Spleen (tissue), 11 donors: ENCODE measurements around the gene CIDEC. TPM values are rescaled to one million over a fixed set of nuclear protein-coding genes. Genes with fewer than 3 reads are reported as not detected.

Experiments used
- DNase-seq: peaks from one replicate; pipeline ENCODE4 v3.0.0-alpha.2; 2020
- H3K27ac ChIP-seq, 8 donors: fragments of 200-600 bp; sonication (generic) in 7 of 8; 1 replicate in 4 of 8; 2 replicates in 4 of 8; pipeline versions ENCODE4 v1.5.0 to v1.8.0; 2016 to 2021; ENCODE audit warnings: inconsistent platforms in 4 of 8, mild to moderate bottlenecking in 4 of 8, moderate library complexity in 1 of 8
- H3K27me3 ChIP-seq, 7 donors: fragments of 200-600 bp; sonication (generic) in 6 of 7; replicated peaks in 1 of 7; 1 replicate in 4 of 7; 2 replicates in 3 of 7; pipeline versions ENCODE4 v1.5.0 to v1.8.0; 2016 to 2021; ENCODE audit warnings: inconsistent platforms in 3 of 7, mild to moderate bottlenecking in 1 of 7
- H3K36me3 ChIP-seq, 6 donors: fragments of 200-600 bp; sonication (generic) in 5 of 6; 1 replicate in 4 of 6; 2 replicates in 2 of 6; pipeline versions ENCODE4 v1.5.0 to v1.8.0; 2016 to 2021; ENCODE audit warnings: inconsistent platforms in 2 of 6
- H3K4me1 ChIP-seq, 6 donors: fragments of 200-600 bp; sonication (generic) in 5 of 6; 1 replicate in 3 of 6; 2 replicates in 3 of 6; pipeline versions ENCODE4 v1.5.0 to v1.8.0; 2016 to 2021; ENCODE audit warnings: inconsistent platforms in 3 of 6
- H3K4me3 ChIP-seq, 8 donors: fragments of 200-600 bp; sonication (generic) in 7 of 8; 1 replicate in 4 of 8; 2 replicates in 4 of 8; pipeline versions ENCODE4 v1.5.0 to v1.8.0; 2016 to 2021; ENCODE audit warnings: inconsistent platforms in 4 of 8, mild to moderate bottlenecking in 4 of 8, moderate library complexity in 2 of 8
- H3K9me3 ChIP-seq, 8 donors: fragments of 200-600 bp; sonication (generic) in 7 of 8; 1 replicate in 4 of 8; 2 replicates in 4 of 8; pipeline versions ENCODE4 v1.5.0 to v1.8.0; 2016 to 2021; ENCODE audit warnings: inconsistent platforms in 4 of 8
- CTCF ChIP-seq, 11 experiments: fragments of 200-600 bp in 7 of 11; fragments of 450-650 bp in 4 of 11; sonication (generic) in 4 of 11; IDR thresholded peaks in 8 of 11; conservative IDR thresholded peaks in 3 of 11; 1 replicate in 7 of 11; 2 replicates in 4 of 11; pipeline versions ENCODE4 v1.4.0 to v1.8.0; 2016 to 2021; ENCODE audit warnings: antibody characterized with exemption in 11 of 11, inconsistent platforms in 4 of 11, mild to moderate bottlenecking in 1 of 11
- POLR2A ChIP-seq, 3 donors: fragments of 450-650 bp; IDR thresholded peaks; one replicate each; pipeline ENCODE4 v1.5.1; 2017; ENCODE audit warnings: antibody characterized with exemption in 3 of 3, mild to moderate bottlenecking in 1 of 3
- POLR2AphosphoS5 ChIP-seq, 3 donors: sonication (generic); formaldehyde crosslinking; IDR thresholded peaks; one replicate each; pipeline ENCODE4 v1.5.1; 2017; ENCODE audit warnings: antibody characterized with exemption in 3 of 3
- WGBS, 5 donors: extraction: QIAGEN DNeasy Blood & Tissue Kit in 3 of 5; methylation state at CpG; one replicate each; pipeline versions ENCODE4 v1.1.5 to v1.1.7; 2013 to 2018; 5-methylcytosine and 5-hydroxymethylcytosine counted together
- intact Hi-C: fragments of 100-400 bp; cut with DNase I; formaldehyde crosslinking; loops from one replicate; pipeline ENCODE4 v1.15.0; 2023; ENCODE audit warnings: low total_unique reads
- polyA plus RNA-seq, 3 donors: library from polyadenylated mRNA; stranded (reverse); fragments of 200-250 nt; gene quantifications; one replicate each; pipeline ENCODE4 v1.2.1, GENCODE V29; 2013
- total RNA-seq, 7 donors: library from RNA; depleted of rRNA in 3 of 7; stranded (reverse); fragments of >200 nt in 3 of 7; fragmentation: NEBNext Ultra II Directional in 4 of 7; extraction: Animal tissue kit (Norgen Biotek cat#: 25700) in 4 of 7; gene quantifications; one replicate each; pipeline versions ENCODE4 v1.1.0 to v1.2.1, GENCODE V29; 2016 to 2021
- donor health status: healthy with polysubstance abuse.
- donor health status: DM: no; HTN: no; CAD: no; lungs with moderate emphysema.
- donor health status: DM: no; HTN: no; CAD: no.
- donor health status: Bipolar disorder and iron deficiency.
- donor health status: healthy.
- donor health status: DM: no; HTN: no; CAD: no.
- donor health status: DM: yes; HTN: yes; CAD: no.

CIDEC gene
- total and polyA plus RNA-seq, 10 donors = 0.13 to 0.24 TPM; not detected in 8

DNA sequence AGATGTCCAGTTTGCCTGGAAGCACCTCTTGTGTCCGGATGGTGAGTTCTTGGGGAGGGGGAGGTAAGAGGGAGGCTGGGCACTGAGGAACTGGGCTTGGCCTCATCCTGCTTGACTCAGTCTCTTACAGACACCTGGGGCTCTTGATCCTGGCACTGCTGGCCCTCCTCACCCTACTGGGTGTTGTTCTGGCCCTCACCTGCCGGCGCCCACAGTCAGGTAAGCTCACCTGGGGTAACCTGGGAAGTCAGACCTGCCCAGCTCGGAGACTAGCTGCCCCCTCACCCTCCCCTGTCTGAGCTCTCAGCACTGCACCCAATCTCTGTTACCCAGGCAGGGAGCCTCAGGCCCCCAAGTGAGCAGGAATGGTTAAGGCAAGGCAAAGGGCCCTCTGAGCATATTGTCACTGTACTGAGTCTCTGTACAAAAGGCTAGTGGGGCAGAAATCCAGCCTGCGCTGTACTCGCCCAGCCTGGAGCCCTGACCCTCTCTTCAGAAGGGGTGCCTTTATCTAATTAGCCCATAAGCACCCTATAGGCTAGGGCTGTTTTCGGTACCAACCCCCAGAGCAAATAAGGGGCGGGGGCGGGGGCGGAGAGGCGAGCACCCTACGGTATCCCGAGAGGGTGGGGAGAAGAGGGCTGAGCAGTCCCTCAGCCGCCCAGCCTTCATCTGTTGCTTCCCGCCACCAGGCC is 34.7 kb upstream of the CIDEC start:
- H3K36me3 ChIP-seq = no peaks in the 10 kb centered on the region
- no peaks in the 10 kb centered on the region for H3K9me3 ChIP-seq
- peak overlapping the region; percentile 47 to 84 (median 56) for H3K4me3 ChIP-seq
- TF ChIP-seq CTCF (IDR thresholded peaks at IDR 0.05 in 8 of 11, conservative IDR thresholded peaks at IDR 0.05 in 3 of 11) (no peak), POLR2A (IDR thresholded peaks at IDR 0.05) (no peak), POLR2AphosphoS5 (IDR thresholded peaks at IDR 0.05) (no peak)
- peaks cover 0 to 22% (median 0%) of the 10 kb centered on the region in 7 donors for H3K27me3 ChIP-seq
- peak overlapping the region in 7 of 8 donors; percentile 78 to 86 (median 81) for H3K27ac ChIP-seq
- peak; percentile 69 for DNase-seq
- intact Hi-C loops = no loop called here
- peaks cover 10 to 62% (median 38%) of the 10 kb centered on the region in 6 donors for H3K4me1 ChIP-seq
- WGBS, 5 donors = 11 to 37% (median 29%) methylated on average over 11 to 15 of the region's 15 CpGs

DNA sequence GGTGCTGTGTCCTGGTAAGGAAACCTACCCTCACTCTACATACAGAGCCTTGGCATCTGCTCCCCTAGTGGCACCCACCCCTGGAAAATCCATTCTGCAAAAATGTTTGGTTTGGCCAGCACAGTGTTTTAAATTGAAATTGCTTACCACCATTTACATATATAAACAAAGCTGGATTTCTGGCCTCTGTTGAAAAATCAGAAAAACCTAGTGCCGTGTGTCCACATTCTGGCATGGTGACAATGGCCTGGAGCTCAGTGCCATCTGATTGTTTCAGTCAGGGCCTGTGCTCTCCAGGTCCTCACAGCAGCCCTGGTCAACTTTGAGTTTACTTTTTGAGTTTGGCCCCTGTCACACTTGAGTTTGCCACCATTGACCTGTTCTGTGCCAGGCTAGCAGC is 34.0 kb upstream of the CIDEC start:
- no peak for DNase-seq
- Histone ChIP-seq H3K36me3 (no peaks in the 10 kb centered on the region), H3K4me1 (peaks cover 10 to 62% (median 38%) of the 10 kb centered on the region in 6 donors), H3K9me3 (no peaks in the 10 kb centered on the region), H3K4me3 (no peak overlapping the region), H3K27me3 (peaks cover 0 to 22% (median 0%) of the 10 kb centered on the region in 7 donors), H3K27ac (peak overlapping the region in 2 of 8 donors; percentile 79 to 84)
- 75 to 88% (median 87%) methylated on average over 1 of the region's 1 CpG for WGBS, 5 donors
- TF ChIP-seq CTCF (IDR thresholded peaks at IDR 0.05 in 8 of 11, conservative IDR thresholded peaks at IDR 0.05 in 3 of 11) (no peak), POLR2A (IDR thresholded peaks at IDR 0.05) (no peak), POLR2AphosphoS5 (IDR thresholded peaks at IDR 0.05) (no peak)
- intact Hi-C loops = no loop called here

GRCh38 chr3:9913601-9914000 is 33.5 kb upstream of the CIDEC start:
- 79 to 92% (median 87%) methylated on average over 4 to 5 of the region's 5 CpGs for whole genome bisulfite sequencing, 5 donors
- H3K27ac ChIP-seq = no peak overlapping the region
- intact Hi-C loops = no loop called here

More at GRCh38 chr3:9913601-9914000, 33.5 kb upstream of the CIDEC start:
- peaks cover 0 to 22% (median 0%) of the 10 kb centered on the region in 7 donors for H3K27me3 ChIP-seq
- H3K4me3 ChIP-seq = no peak overlapping the region
- no peak for DNase-seq
- no peaks in the 10 kb centered on the region for H3K36me3 ChIP-seq
- H3K9me3 ChIP-seq = no peaks in the 10 kb centered on the region
- TF ChIP-seq POLR2AphosphoS5 (IDR thresholded peaks at IDR 0.05) (no peak), CTCF (IDR thresholded peaks at IDR 0.05 in 8 of 11, conservative IDR thresholded peaks at IDR 0.05 in 3 of 11) (no peak), POLR2A (IDR thresholded peaks at IDR 0.05) (no peak)
- peaks cover 10 to 58% (median 38%) of the 10 kb centered on the region in 6 donors for H3K4me1 ChIP-seq
